ENCODE results near the gene MIS12.

Gene MIS12

DNA sequence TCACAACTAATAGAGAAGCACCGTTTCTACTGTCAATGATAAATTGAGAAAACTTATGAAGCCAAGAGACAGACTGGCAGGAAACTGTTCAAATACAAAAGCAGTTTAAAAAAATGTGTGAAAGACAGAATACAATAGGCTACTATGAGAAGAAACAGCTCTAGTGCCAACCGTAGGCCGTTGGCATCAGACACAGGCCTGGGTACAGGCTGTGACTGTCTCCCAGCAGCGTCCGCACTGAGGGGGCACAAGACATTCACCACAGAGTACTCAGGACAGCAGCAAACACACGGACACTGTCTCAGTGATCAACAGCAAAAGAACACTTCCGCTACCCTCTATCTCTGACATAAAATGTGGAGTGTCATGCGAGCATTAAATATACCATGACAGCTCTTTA is 39.6 kb upstream of the MIS12 start:
- TF ChIP-seq CTCF (IDR thresholded peaks at IDR 0.05; ENCODE audit: insufficient read depth, missing control alignments) = no peak
- no peak for DNase-seq (ENCODE audit: insufficient read length, low spot score)
- FAIRE-seq = no peak

DNA sequence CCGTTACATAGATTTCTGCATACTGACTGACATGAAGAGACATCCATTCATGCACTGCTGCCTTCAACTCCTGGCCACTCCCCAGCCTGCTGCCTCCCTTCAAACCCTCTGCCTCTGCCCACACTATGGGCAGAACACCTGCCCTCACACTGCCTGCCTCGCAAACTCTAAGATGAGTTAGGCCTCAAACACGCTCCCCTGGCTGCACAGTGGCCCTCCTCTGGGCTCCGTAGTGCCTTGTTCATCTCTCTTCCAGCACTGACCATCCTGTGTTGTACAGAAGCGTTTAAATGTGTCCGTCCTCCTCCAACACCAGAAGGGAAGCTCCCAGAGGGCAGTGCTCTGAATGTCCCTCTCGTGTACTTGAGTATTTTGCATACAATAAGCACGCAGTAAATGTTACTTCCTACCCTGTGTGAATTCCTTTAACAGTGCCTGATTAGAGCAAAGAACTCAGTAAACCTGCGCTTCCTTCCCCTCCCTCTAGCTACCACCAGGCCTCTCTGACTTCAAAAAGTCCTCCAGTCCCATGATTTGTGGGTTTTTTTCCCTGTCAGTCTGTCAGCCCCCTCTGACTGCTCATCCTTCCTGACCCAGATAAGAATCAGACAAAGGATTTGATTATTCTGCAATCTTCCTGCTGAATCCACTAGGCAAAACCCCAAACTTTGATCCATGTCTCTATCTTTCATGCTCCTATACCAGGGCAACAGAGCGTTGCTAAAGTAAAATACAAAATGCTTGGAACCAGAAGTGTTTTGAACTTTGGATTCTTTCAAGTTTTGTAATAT is 21.5 kb upstream of the MIS12 start:
- no peak for TF ChIP-seq CTCF (IDR thresholded peaks at IDR 0.05; ENCODE audit: insufficient read depth, missing control alignments)
- FAIRE-seq = no peak

DNA sequence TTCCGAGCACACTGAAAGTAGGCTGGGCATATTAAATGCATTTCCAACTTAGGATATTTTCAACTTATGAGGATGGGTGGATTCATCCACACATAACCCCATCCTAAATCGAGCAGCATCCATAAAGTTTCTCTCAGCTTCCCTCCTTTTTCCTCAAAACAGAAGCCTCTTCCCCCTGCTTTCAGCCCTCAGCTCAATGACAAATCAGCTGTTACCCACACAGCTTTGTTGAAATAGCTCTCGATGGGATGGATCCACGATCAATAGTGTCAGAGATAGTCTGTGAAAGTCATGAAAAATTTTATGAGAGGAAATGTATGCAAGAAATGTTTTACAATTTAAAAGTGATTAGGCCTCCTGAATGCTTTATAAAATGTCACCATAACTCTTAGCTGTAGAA is 20.1 kb upstream of the MIS12 start:
- TF ChIP-seq CTCF (IDR thresholded peaks at IDR 0.05; ENCODE audit: insufficient read depth, missing control alignments) = no peak
- DNase-seq (ENCODE audit: insufficient read length, low spot score) (no peak), FAIRE-seq (no peak)

More for the DNA sequence above, 21.5 kb upstream of the MIS12 start:
- no peak for DNase-seq (ENCODE audit: insufficient read length, low spot score)

- DNase-seq (ENCODE audit: insufficient read length, low spot score) = no peak
- TF ChIP-seq CTCF (IDR thresholded peaks at IDR 0.05; ENCODE audit: insufficient read depth, missing control alignments) = no peak
- FAIRE-seq = no peak
These were observed 18.9 kb upstream of the MIS12 start for GRCh38 chr17:5467416-5467815.

DNA sequence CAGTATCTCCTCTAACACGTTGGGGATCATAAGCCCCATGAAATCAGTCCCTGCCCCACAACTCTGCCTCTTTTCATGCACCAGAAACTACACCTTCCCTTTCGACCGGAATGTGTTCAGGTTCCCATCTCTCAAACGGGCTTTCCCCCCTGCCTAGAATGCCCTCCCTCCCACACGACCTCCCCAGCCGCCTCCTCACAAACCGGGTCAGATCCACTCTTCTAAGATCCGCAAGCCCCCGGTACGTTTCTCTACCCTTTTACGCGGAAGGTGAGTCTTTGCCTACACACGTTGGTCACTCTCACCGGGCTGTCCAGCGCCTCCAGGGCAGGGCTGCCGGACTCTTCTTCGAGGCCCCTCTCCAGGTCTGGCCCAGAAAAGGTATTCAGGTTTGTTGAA is 18.3 kb upstream of the MIS12 start:
- DNase-seq (ENCODE audit: insufficient read length, low spot score) (no peak), FAIRE-seq (no peak)
- no peak for TF ChIP-seq CTCF (IDR thresholded peaks at IDR 0.05; ENCODE audit: insufficient read depth, missing control alignments)

- no peak for FAIRE-seq
- TF ChIP-seq CTCF (IDR thresholded peaks at IDR 0.05; ENCODE audit: insufficient read depth, missing control alignments) = no peak
- no peak for DNase-seq (ENCODE audit: insufficient read length, low spot score)
These were observed 13.9 kb upstream of the MIS12 start for GRCh38 chr17:5472511-5472910.

DNA sequence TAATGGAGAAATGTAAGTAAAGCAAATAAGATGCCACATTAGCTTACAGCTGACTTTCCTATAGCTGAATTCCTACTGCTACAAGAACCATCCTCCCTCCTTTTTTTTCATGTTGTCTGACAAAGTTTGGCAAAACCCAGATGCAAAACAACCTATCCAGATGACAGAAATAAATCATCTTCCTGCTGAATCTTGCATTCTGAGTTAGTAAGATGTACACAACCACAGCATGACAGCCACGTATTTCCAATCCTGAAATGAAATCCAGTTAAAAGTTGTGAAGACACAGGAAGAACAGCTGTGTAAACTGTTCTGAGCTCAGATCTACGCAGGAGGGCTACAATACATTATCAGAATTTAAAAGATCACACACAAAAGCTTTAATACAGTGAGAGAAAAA is 12.5 kb upstream of the MIS12 start:
- no peak for TF ChIP-seq CTCF (IDR thresholded peaks at IDR 0.05; ENCODE audit: insufficient read depth, missing control alignments)
- DNase-seq (ENCODE audit: insufficient read length, low spot score) = no peak
- no peak for FAIRE-seq

All from D721Med (cell line).